GM04504 (cell line): ENCODE measurements around the gene TMEM87A.

Source experiments
- DNase-seq: peaks from one replicate; pipeline ENCODE4 v3.0.0-alpha.2; 2012; ENCODE audit warnings: low read depth

TMEM87A gene

GRCh38 chr15:42203891-42204290 lies 69.3 kb downstream of the TMEM87A start:
- DNase-seq = no peak

- no peak for DNase-seq
Observed at GRCh38 chr15:42202653-42203052, 70.6 kb downstream of the TMEM87A start.

- no peak for DNase-seq
Observed at GRCh38 chr15:42201801-42202200, 71.4 kb downstream of the TMEM87A start.

GRCh38 chr15:42199126-42199525 lies 74.1 kb downstream of the TMEM87A start:
- DNase-seq = no peak

- DNase-seq = no peak
Observed at GRCh38 chr15:42198516-42198915, 74.7 kb downstream of the TMEM87A start.

- no peak for DNase-seq
Observed at GRCh38 chr15:42194513-42194912, 78.7 kb downstream of the TMEM87A start.

GRCh38 chr15:42193383-42193782 lies 79.8 kb downstream of the TMEM87A start:
- no peak for DNase-seq

- no peak for DNase-seq
Observed at GRCh38 chr15:42191610-42192346, 81.5 kb downstream of the TMEM87A start.

GRCh38 chr15:42190370-42190769 lies 82.9 kb downstream of the TMEM87A start:
- no peak for DNase-seq

GRCh38 chr15:42185801-42186200 lies 87.4 kb downstream of the TMEM87A start:
- no peak for DNase-seq

GRCh38 chr15:42184736-42185135 lies 88.5 kb downstream of the TMEM87A start:
- DNase-seq = no peak

GRCh38 chr15:42184296-42184695 lies 88.9 kb downstream of the TMEM87A start:
- no peak for DNase-seq

GRCh38 chr15:42182961-42183360 lies 90.3 kb downstream of the TMEM87A start:
- no peak for DNase-seq

- DNase-seq = no peak
Observed at GRCh38 chr15:42182328-42182886, 90.8 kb downstream of the TMEM87A start.

GRCh38 chr15:42178056-42178455 lies 95.2 kb downstream of the TMEM87A start:
- no peak for DNase-seq

GRCh38 chr15:42175671-42176070 lies 97.6 kb downstream of the TMEM87A start:
- no peak for DNase-seq

GRCh38 chr15:42172475-42172874 lies 100.8 kb downstream of the TMEM87A start:
- DNase-seq = no peak

- no peak for DNase-seq
Observed at GRCh38 chr15:42171795-42172194, 101.4 kb downstream of the TMEM87A start.

GRCh38 chr15:42171122-42171521 lies 102.1 kb downstream of the TMEM87A start:
- no peak for DNase-seq

- DNase-seq = no peak
Observed at GRCh38 chr15:42166225-42166940, 106.8 kb downstream of the TMEM87A start.

- peak; percentile 26 for DNase-seq
Observed at GRCh38 chr15:42165106-42165505, 108.1 kb downstream of the TMEM87A start.

- DNase-seq = no peak
Observed at GRCh38 chr15:42163947-42164550, 109.2 kb downstream of the TMEM87A start.

- DNase-seq = no peak
Observed at GRCh38 chr15:42163291-42163690, 109.9 kb downstream of the TMEM87A start.
